GM18867 (cell line): ENCODE results near the gene SRMS.

ENCODE experiments used
- ATAC-seq: cut with Tn5 transposase; IDR thresholded peaks from one replicate; pipeline ENCODE4 v1.9.1; 2021; ENCODE audit warnings: mild to moderate bottlenecking, moderate library complexity; ENCODE audit not compliant: unreplicated experiment

SRMS gene

GRCh38 chr20:63553933-63554290 is 6.4 kb upstream of the SRMS start, which contains the start of gene FNDC11:
Gene FNDC11 (plus strand): TSS chr20:63554159. CDS start chr20:63555664, 1,505 bp downstream.
- ATAC-seq, result peak; percentile 25

- ATAC-seq, result peak; percentile 47
Measured at GRCh38 chr20:63553251-63553932, 5.8 kb upstream of the SRMS start.

GRCh38 chr20:63552481-63553249 is 5.1 kb upstream of the SRMS start:
- peak; percentile 26 for ATAC-seq

- no peak for ATAC-seq
Measured at GRCh38 chr20:63551068-63551467, 3.5 kb upstream of the SRMS start.

GRCh38 chr20:63549679-63550282 is 2.2 kb upstream of the SRMS start:
- no peak for ATAC-seq

GRCh38 chr20:63549019-63549418 is 1.5 kb upstream of the SRMS start:
- no peak for ATAC-seq

GRCh38 chr20:63548542-63548941 is 993 bp upstream of the SRMS start:
- no peak for ATAC-seq

- ATAC-seq, result no peak
Measured at GRCh38 chr20:63546956-63547724, 409 bp downstream of the SRMS start.

GRCh38 chr20:63546256-63546955 is 1.1 kb downstream of the SRMS start:
- ATAC-seq, result no peak

GRCh38 chr20:63545814-63546213 is 1.7 kb downstream of the SRMS start:
- ATAC-seq, result no peak

GRCh38 chr20:63544958-63545516 is 2.5 kb downstream of the SRMS start:
- ATAC-seq, result no peak

- no peak for ATAC-seq
Measured at GRCh38 chr20:63544241-63544957, 3.1 kb downstream of the SRMS start.

GRCh38 chr20:63543733-63544132 is 3.8 kb downstream of the SRMS start:
- no peak for ATAC-seq

GRCh38 chr20:63543131-63543530 is 4.4 kb downstream of the SRMS start:
- ATAC-seq, result no peak

- ATAC-seq, result no peak
Measured at GRCh38 chr20:63542696-63543095, 4.9 kb downstream of the SRMS start.

GRCh38 chr20:63542031-63542559 is 5.5 kb downstream of the SRMS start:
- ATAC-seq, result no peak

GRCh38 chr20:63541371-63541770 is 6.2 kb downstream of the SRMS start:
- ATAC-seq, result no peak

- no peak for ATAC-seq
Measured at GRCh38 chr20:63540417-63541186, 6.9 kb downstream of the SRMS start.
